Psoas muscle (tissue), 8 donors: ENCODE results near the gene NT5M. TPM values are rescaled to one million over a fixed set of nuclear protein-coding genes. Genes with fewer than 3 reads are reported as not detected.
"Not testable (repeated sequence)": the region's sequence is repeated elsewhere in the genome, so short reads cannot be mapped to it uniquely, and the experiment has no call there.

Experiments used
- ATAC-seq, 4 donors: fragments of 200-7000 bp; cut with Tn5 transposase; one replicate each; pipeline ENCODE4 v1.9.1; 2020; ENCODE audit warnings: moderate library complexity in 3 of 4, mild to moderate bottlenecking in 2 of 4
- DNase-seq, 2 donors: peaks; one replicate each; pipeline ENCODE4 v3.0.0-alpha.2; 2020
- H3K27ac ChIP-seq: fragments of 200-600 bp; one replicate; pipeline ENCODE4 v1.8.0; 2022
- H3K27me3 ChIP-seq, 3 donors: fragments of 200-600 bp in 1 of 3; one replicate each; pipeline versions ENCODE4 v1.6.1 to v1.8.0; 2013 to 2022; ENCODE audit warnings: low read length in 2 of 3, mild to moderate bottlenecking in 2 of 3, moderate library complexity in 1 of 3; ENCODE audit not compliant: insufficient read depth in 3 of 3
- H3K36me3 ChIP-seq, 2 donors: fragments of 200-600 bp in 1 of 2; one replicate each; pipeline versions ENCODE4 v1.6.1 to v1.8.0; 2013 to 2022; ENCODE audit warnings: low read depth in 1 of 2, mild to moderate bottlenecking in 1 of 2, moderate library complexity in 1 of 2; ENCODE audit not compliant: insufficient read depth in 1 of 2
- H3K4me1 ChIP-seq: fragments of 200-600 bp; one replicate; pipeline ENCODE4 v1.8.0; 2022
- H3K4me3 ChIP-seq: fragments of 200-600 bp; one replicate; pipeline ENCODE4 v1.8.0; 2022; ENCODE audit warnings: mild to moderate bottlenecking
- H3K9me3 ChIP-seq: fragments of 200-600 bp; one replicate; pipeline ENCODE4 v1.8.0; 2022
- CTCF ChIP-seq: fragments of 200-600 bp; IDR thresholded peaks from one replicate; pipeline ENCODE4 v1.8.0; 2022; ENCODE audit warnings: antibody characterized with exemption
- WGBS, 3 donors: extraction: QIAGEN DNeasy Blood & Tissue Kit; methylation state at CpG; one replicate each; pipeline versions ENCODE4 v1.1.6 to v1.1.7; 2013; 5-methylcytosine and 5-hydroxymethylcytosine counted together
- intact Hi-C, 2 donors: fragments of 100-400 bp; cut with DNase I; formaldehyde crosslinking; loops; one replicate each; pipeline versions ENCODE4 v1.11.0 to v1.14.2; 2022
- polyA plus RNA-seq, 3 donors: library from polyadenylated mRNA; stranded (reverse); fragments of 200-250 nt; gene quantifications; one replicate each; pipeline ENCODE4 v1.2.3, GENCODE V29; 2013
- total RNA-seq, 4 donors: library from RNA; stranded (reverse); fragmentation: NEBNext Ultra II Directional in 2 of 4; extraction: Animal tissue kit (Norgen Biotek cat#: 25700) in 2 of 4; gene quantifications; one replicate each; pipeline versions ENCODE4 v1.2.1 to v1.2.4, GENCODE V29; 2021 to 2023
- donor health status: healthy with polysubstance abuse.
- donor health status: DM: no; HTN: no; CAD: no; lungs with moderate emphysema.
- donor health status: Bipolar disorder and iron deficiency.
- donor health status: healthy.
- donor health status: DM: yes; HTN: yes; CAD: no.
- donor health status: DM: no; HTN: no; CAD: no.
- donor health status: DM: no; HTN: no; CAD: no.
- donor health status: DM: yes; HTN: yes; CAD: no.

The NT5M gene
- total and polyA plus RNA-seq, 7 donors: 6.0 to 11.5 (median 8.0) TPM

- Histone ChIP-seq H3K36me3 (no peaks in the 10 kb centered on the region), H3K27ac (no peak overlapping the region), H3K9me3 (no peaks in the 10 kb centered on the region), H3K27me3 (peaks cover 0 to 5% (median 0%) of the 10 kb centered on the region in 3 donors), H3K4me1 (no peaks in the 10 kb centered on the region), H3K4me3 (no peak overlapping the region)
- 75 to 80% (median 79%) methylated on average over 18 of the region's 18 CpGs for WGBS, 3 donors
- intact Hi-C loops: no loop called here
- TF ChIP-seq CTCF: no peak
- ATAC-seq (no peak), DNase-seq (no peak)
These were observed 77.2 kb downstream of the NT5M start for GRCh38 chr17:17380145-17380925.

GRCh38 chr17:17381446-17382064 is 78.4 kb downstream of the NT5M start:
- ATAC-seq: no peak
- Histone ChIP-seq H3K27ac (no peak overlapping the region), H3K4me1 (no peaks in the 10 kb centered on the region), H3K4me3 (no peak overlapping the region), H3K9me3 (no peaks in the 10 kb centered on the region), H3K27me3 (peaks cover 0 to 5% (median 0%) of the 10 kb centered on the region in 3 donors), H3K36me3 (no peaks in the 10 kb centered on the region)
- DNase-seq: no peak
- TF ChIP-seq CTCF: no peak
- intact Hi-C loops: no loop called here
- WGBS, 3 donors: 37 to 44% (median 44%) methylated on average over 6 of the region's 6 CpGs

GRCh38 chr17:17382065-17382459 is 78.9 kb downstream of the NT5M start:
- 75 to 78% (median 77%) methylated on average over 3 of the region's 3 CpGs for WGBS, 3 donors
- no peak for ATAC-seq
- Histone ChIP-seq H3K27me3 (peaks cover 0 to 5% (median 0%) of the 10 kb centered on the region in 3 donors), H3K27ac (no peak overlapping the region), H3K4me3 (no peak overlapping the region), H3K9me3 (no peaks in the 10 kb centered on the region), H3K36me3 (no peaks in the 10 kb centered on the region), H3K4me1 (no peaks in the 10 kb centered on the region)
- intact Hi-C loops: no loop called here
- TF ChIP-seq CTCF: no peak
- DNase-seq: no peak

- Histone ChIP-seq H3K4me1 (no peaks in the 10 kb centered on the region), H3K4me3 (no peak overlapping the region), H3K27ac (no peak overlapping the region), H3K9me3 (no peaks in the 10 kb centered on the region), H3K27me3 (peaks cover 0 to 11% (median 0%) of the 10 kb centered on the region in 3 donors), H3K36me3 (no peaks in the 10 kb centered on the region)
- intact Hi-C loops: no loop called here
- ATAC-seq: no peak
- WGBS, 3 donors: 64 to 78% (median 64%) methylated on average over 6 of the region's 6 CpGs
- TF ChIP-seq CTCF: no peak
- no peak for DNase-seq
These were observed 79.8 kb downstream of the NT5M start for GRCh38 chr17:17382971-17383370.

- 95 to 96% (median 96%) methylated on average over 57 to 61 of the region's 61 CpGs for WGBS, 3 donors
- not testable (repeated sequence) for DNase-seq
These were observed 80.5 kb downstream of the NT5M start for GRCh38 chr17:17383431-17384290.

More at GRCh38 chr17:17383431-17384290, 80.5 kb downstream of the NT5M start:
- intact Hi-C loops, H3K36me3 ChIP-seq, H3K4me3 ChIP-seq, H3K4me1 ChIP-seq, H3K9me3 ChIP-seq, ATAC-seq, H3K27ac ChIP-seq: not testable (repeated sequence)
- H3K27me3 ChIP-seq: peaks cover 0 to 11% (median 0%) of the 10 kb centered on the region in 3 donors
